ENCODE results near the gene YIPF3. TPM values are rescaled to one million over a fixed set of nuclear protein-coding genes. Genes with fewer than 3 reads are reported as not detected.
A peak's percentile ranks its signal among the peaks of the same experiment; 100 is the strongest.

The YIPF3 gene
- total and polyA plus RNA-seq, 9 of the 15 experiments (the other 6 are each of a cell fraction or from before 2014, with no cell fraction given): 27.5 to 75.3 (median 57.6) TPM

DNA sequence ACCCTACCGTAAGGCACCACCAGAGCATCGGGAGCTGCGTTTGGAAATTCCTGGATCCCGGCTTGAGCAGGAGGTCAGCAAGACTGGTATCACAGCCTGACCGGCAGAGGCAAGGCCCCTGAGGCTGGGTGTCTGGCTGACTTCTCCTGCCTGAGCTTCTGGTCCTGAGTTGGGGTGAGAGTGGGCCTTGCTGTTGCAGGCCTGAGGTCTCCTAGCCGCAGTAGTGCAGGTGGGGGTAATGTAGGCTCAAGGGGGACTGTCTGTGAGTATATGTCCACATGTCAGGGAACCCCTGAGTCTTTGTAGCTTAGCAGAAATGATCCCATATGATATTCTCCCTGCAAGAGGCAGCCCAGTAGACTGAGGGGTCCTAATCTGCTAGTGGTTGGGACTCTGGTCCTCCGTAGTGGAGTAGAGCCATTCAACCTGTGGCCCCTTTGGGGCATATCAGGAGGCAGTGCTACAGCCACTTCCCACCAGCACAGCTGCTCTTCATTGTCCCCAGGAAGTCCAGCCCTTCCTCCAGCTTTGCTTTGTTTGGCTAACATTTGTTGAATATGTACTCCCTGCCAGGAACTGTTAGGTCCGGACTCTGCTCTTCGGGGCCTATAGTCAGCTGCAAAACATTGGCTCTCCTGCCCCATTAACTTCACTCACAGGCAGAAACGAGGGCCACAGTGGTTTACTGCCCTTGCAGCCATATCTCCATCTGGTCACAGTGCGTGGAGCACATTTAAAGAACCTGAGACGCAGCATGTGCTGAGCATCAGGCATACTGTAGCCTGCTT is 17.5 kb downstream of the YIPF3 start:
- H3K9me1 ChIP-seq (ENCODE audit: control insufficient read depth, insufficient read depth, low read length): peaks cover 3% of the 10 kb centered on the region
- H3K9ac ChIP-seq (ENCODE audit: insufficient read depth in 1 of 2, low read depth in 2 of 2, low read length in 2 of 2): peak overlapping the region in 1 of 2 experiments; percentile 58; a peak in 1 of 4 replicates
- no TSS peak for BruUV-seq (replicated peaks)
- no peak overlapping the region for H2AFZ ChIP-seq (ENCODE audit: low read depth, low read length)
- CTCF ChIA-PET (ENCODE audit: low intra/inter-chr PET ratio): interaction anchor here (1.0 kb wide), 1 partner anchor 45 kb away, joined by 4 read pairs; no protein-coding TSS in a partner anchor
- no peaks in the 10 kb centered on the region for H3K9me3 ChIP-seq (replicated peaks; ENCODE audit: control insufficient read depth, insufficient read depth, low read depth, low read length)
- no peak for FAIRE-seq
- 85% methylated on average over 12 of the region's 12 CpGs for WGBS (ENCODE audit: insufficient coverage, low coverage, missing lambda C conversion rate)
- no peak overlapping the region for H3K4me3 ChIP-seq
- TF ChIP-seq LARP7 (IDR thresholded peaks at IDR 0.05) (no peak), BMI1 (IDR thresholded peaks at IDR 0.05; ENCODE audit: low read length) (no peak), RBM39 (optimal IDR thresholded peaks at IDR 0.05; ENCODE audit: low read depth, low read length) (no peak), GATAD2A (IDR thresholded peaks at IDR 0.05) (no peak), EP400 (IDR thresholded peaks at IDR 0.05) (no peak), DDX20 (tag; IDR thresholded peaks at IDR 0.05; ENCODE audit: low read depth) (no peak), POLR3G (IDR thresholded peaks at IDR 0.05; ENCODE audit: extremely low read depth, insufficient read length, insufficient replicate concordance) (no peak), KDM2B (CRISPR knock-in tag; IDR thresholded peaks at IDR 0.05) (no peak), DLX4 (CRISPR knock-in tag; IDR thresholded peaks at IDR 0.05) (no peak), TFE3 (CRISPR knock-in tag; IDR thresholded peaks at IDR 0.05) (no peak), ZNF740 (CRISPR knock-in tag; IDR thresholded peaks at IDR 0.05) (no peak), ZNF740 (tag; IDR thresholded peaks at IDR 0.05) (no peak), ZFP1 (CRISPR knock-in tag; IDR thresholded peaks at IDR 0.05) (no peak), STAT5B (CRISPR knock-in tag; IDR thresholded peaks at IDR 0.05) (no peak)
- DNase-seq (ENCODE audit: extremely low read depth in 1 of 4, low spot score in 3 of 4): no peak
- ATAC-seq: no peak
- peaks cover 16% of the 10 kb centered on the region for H4K20me1 ChIP-seq (replicated peaks; ENCODE audit: control insufficient read depth, insufficient read depth, low read length)
- POLR2A ChIA-PET: interaction anchor here (0.7 to 1.8 kb wide), 3 partner anchors 8 to 279 kb away, joined by 3 to 4 read pairs (median 3); no protein-coding TSS in a partner anchor
- no peak overlapping the region for H3K4me2 ChIP-seq (ENCODE audit: insufficient read depth, low read length)
- peaks cover 61% of the 10 kb centered on the region; the same call in 2 of the 3 replicates for H3K36me3 ChIP-seq (ENCODE audit: control insufficient read depth, insufficient read depth, low read length)
- no peaks in the 10 kb centered on the region for H3K27me3 ChIP-seq (ENCODE audit: control insufficient read depth in 2 of 2, insufficient read depth in 2 of 2, low read length in 2 of 2)
- intact Hi-C loops (cut with micrococcal nuclease): no loop called here
- in situ Hi-C loops (cut with MboI): no loop called here
- no peaks in the 10 kb centered on the region for H3K79me2 ChIP-seq (ENCODE audit: control insufficient read depth, insufficient read depth, low read length)
- H3K4me1 ChIP-seq (replicated peaks in 1 of 2; ENCODE audit: control insufficient read depth in 2 of 2, insufficient read depth in 2 of 2, low read length in 2 of 2): peaks cover 9 to 19% of the 10 kb centered on the region in 2 experiments
- no peak overlapping the region for H3K27ac ChIP-seq (ENCODE audit: extremely low read depth, low read depth, low read length)
